IPS DF 4.7 (cell line): ENCODE results near the gene TANGO2.

Experiments
- DNase-seq: peaks from one replicate; pipeline ENCODE4 v3.0.0-alpha.2; 2013; ENCODE audit warnings: low spot score; ENCODE audit errors: extremely low read depth

TANGO2 gene

DNA sequence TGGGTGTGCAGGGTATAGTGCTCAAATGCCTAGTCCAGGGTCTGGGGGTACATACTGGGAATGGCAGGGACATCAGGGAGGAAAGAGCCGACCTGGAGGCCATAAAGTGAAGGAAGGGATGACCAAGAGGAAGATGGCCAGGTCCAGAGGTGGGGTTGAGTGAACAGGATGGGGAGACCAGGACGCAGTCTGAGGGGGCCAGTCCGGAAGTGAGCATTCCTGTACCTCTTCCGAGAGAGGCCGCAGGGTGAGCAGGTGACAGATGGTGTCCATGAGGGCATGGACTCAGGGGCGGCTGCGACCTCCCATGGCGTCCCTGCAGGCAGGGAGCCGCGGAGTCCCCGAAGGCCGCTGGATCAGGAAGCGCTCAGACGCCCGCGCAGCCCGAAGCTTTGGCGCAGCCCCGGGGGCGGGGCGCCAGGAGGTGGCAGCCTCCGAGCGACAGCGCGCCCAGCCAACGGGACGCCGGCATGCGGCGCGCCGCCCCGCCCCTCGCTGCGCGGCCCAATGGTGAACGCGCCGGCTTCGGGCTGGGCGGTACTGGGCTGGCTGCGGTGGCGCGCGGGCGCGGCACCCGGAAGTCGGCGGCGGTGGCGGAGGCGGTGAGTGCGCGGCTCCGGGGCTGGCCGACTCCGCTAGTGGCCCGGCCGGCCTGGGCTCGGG, at the start of gene TANGO2:
Gene TANGO2 (plus strand): TSS at position 578 of the 663 bp plus-strand sequence. CDS start 15,689 bp downstream, outside the sequence.
- no peak for DNase-seq

- no peak for DNase-seq
Observed at GRCh38 chr22:19971276-19972124, 49.4 kb upstream of the TANGO2 start.

DNA sequence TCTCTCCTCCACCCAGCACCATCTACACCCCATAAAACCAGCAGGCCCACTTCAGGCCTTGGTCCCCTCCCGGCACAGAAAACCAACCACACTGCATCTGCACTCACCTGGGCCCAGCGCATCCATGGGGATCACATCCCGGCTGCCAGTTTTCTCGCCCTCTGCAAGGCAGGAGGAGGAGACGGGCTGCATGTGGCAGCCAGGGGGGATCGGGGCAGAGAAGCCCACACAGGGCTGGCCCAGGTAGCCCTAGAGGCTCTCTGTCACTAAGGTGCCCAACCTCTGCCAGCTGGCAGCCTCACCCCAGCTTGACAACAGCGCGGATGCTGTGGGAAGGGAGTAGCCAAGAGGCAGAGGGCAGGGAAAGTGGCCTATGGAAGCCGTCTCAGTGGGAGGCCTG, 48.7 kb upstream of the TANGO2 start:
- no peak for DNase-seq

DNA sequence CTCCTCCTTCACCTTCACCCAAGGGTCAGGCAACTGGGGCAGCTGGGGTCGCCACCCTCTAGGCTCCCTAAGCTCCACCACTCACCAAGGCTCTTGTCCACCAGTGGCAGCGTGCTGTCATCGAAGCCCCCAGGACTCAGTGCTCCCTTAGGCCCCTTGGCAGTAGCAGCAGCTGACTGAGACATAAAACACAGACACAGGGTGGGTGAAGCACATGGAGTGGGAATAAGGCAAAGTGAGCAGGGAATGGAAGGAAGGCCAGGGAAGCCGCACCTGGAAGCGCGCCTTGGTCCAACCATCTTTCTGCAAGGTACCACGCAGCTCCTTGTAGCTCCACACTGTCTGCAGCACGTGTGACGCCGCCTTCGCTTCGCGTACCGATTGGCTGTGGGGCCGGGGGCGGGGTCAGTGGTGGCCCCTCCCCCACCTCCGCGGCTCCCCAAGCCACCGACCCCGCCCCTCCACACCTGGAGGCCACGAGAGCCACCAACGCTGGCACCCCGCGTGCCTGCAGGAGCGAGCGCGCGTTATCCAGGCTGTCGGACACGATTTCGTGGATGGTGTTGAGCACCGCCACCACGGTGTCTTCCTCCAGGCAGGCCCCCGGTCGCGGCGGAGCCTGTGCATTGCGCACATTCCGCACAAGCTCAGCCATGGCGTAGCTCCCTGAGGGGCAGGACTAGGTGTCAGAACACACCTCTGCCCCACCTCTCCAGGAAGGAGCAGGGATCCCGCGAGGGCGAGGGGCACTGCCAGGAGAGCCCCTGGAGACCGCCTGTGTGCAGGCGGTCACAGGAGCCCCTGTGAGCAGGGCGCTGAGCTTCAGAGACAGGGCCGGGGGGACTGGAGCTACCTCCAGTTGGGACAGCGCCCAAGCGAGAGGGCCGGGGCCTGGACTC, 48.0 kb upstream of the TANGO2 start:
- DNase-seq: no peak

GRCh38 chr22:19973551-19974267, 47.2 kb upstream of the TANGO2 start:
- DNase-seq: no peak

DNA sequence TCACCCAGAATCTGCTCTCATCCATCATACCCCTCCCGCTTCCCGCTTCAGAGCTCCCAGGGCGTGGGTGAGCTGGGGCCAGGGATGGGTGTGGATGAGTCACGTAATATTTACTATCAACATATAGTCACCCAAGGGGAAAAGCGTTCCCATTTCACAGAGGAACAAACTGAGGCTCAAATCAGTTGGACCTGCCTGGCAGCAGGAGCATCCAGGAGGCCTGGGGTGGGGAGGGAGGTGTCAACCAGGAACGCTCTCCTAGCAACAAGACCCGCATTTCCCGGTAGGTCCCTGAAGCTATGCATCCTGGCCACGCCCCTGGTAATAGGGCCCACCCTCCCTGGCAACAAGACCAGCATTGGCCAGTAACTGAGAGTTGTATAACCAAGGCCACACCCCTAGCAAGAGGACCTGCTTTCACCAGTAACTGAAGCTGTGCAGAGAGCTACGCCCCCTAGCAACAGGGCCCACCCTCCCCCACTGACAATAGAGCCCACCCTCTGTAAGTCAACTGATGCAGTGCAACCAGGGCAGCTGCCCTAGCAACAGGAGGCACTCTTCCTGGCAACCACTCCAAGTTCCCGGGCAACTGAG, 46.5 kb upstream of the TANGO2 start:
- DNase-seq: no peak

- no peak for DNase-seq
Observed at GRCh38 chr22:19974935-19975706, 45.8 kb upstream of the TANGO2 start.

GRCh38 chr22:19975707-19976035, 45.2 kb upstream of the TANGO2 start:
- DNase-seq: no peak

DNA sequence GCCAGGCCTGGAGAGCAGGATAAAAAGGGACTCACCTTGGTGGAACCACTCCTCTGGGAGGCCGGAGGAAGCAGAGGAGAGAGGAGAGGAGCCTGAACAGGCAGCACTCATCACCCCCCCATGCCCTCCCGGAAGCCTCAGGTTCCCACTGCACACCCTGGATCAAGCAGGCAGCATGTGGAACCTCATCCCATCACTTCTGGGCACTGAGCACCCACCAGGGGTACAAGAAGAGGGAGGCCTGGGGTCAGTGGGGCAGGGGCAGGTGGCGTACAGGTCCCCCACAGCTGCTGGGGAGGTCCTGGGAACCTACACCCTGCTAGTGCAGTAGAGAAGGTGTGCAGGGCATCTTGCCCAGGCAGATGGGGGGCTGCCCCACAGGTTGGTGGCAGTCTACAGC, 44.2 kb upstream of the TANGO2 start:
- no peak for DNase-seq

DNA sequence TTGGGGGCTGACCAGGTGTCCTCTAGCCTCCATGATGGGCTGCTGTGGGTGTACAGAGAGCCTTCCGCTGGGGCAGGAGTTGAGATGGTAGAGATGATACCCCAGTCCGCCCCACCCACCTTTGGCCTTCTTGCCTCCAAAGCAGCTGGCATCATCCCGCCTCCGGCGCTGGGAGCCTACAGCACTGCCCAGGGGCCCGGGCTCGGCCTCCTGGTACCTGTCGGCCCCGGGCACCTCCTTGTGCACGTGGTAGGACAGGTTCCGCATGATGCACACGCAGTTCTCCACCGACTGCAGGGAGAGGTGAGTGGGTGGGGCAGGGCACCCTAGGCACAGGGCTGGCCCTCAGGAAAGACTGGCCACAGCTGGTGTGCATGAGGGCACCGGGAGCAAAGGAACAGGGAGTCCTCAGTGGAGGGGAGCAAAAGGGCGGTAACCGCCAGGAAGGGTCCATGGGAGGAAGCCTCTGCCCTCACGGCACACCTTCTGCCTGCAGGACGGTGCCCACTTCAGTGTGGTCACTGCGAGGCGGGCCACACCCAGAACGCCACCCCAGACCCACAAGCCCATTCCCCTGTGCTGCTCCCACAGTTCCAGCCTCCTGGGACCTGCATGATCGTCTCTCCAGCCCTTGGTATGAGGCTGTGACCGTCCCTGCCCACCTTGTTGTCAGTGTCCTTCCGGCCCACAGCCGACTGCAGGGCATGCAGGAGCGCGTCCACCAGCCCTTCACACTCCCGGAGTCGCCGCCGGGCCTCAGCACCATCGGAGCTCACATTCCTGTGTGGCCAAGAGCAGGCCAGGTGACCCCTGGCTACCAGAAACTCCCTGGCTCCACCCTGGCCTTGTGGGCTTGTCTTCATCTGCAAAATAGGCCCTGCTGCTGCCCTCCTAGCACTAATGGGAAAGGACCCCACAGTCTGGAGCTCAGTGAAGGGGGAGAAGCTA, 43.3 kb upstream of the TANGO2 start:
- DNase-seq: no peak

DNA sequence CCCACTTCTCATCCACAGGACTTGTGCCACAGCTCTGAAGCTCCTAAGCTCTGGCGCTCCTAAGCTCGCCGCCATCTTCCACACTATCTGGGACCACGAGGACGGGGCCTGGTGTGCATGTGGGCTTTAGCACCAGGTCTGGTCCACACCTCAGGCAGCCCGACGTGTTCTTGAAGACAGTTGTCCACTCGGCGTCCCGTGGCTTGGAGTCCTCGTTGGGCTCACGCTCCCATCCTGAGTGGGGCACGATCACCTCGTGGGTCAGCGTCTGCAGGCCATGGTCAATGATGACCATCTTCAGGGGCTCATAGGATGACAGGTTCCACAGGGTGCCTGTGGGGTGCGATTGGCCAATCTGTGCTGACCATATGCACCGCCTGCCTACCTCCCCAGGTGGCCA, 42.2 kb upstream of the TANGO2 start:
- DNase-seq: no peak

DNA sequence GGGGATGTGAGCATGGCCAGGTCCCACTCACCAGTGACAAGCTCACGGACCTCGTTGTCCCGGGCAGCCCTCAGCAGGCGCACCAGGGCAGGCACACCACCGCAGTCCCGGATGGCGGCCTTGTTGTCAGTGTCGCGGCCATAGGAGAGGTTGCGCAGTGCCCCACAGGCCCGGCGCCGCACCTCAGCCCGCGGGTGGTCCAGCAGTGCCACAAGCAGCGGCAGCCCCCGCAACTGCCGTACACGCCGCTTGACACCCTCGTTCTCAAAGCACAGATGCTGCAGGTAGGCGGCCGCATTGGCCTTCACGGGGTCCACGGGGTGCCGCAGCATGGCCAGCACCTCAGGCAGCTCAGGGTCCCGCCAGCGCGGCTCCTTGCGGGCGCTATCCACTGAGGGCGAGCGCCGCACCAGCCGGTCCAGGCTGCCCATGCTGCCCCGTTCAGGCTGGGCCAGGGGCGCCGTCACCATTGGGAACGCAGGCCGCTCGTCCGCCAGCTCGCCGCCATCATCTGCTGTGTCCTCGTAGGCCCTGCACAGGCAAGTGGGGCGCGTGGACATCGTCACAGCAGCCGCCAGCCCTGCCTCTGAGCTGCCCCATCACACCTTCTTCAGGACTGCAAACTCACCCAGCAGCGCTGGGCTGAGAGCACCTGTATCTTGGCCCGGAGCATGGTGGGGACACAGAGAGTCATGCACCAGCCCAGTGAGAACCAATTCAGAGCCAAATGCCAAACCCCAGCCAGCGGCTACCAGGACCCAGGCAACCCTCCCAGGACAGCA, 41.0 kb upstream of the TANGO2 start:
- DNase-seq: no peak

- DNase-seq: no peak
Observed at GRCh38 chr22:19980766-19981165, 40.1 kb upstream of the TANGO2 start.

DNA sequence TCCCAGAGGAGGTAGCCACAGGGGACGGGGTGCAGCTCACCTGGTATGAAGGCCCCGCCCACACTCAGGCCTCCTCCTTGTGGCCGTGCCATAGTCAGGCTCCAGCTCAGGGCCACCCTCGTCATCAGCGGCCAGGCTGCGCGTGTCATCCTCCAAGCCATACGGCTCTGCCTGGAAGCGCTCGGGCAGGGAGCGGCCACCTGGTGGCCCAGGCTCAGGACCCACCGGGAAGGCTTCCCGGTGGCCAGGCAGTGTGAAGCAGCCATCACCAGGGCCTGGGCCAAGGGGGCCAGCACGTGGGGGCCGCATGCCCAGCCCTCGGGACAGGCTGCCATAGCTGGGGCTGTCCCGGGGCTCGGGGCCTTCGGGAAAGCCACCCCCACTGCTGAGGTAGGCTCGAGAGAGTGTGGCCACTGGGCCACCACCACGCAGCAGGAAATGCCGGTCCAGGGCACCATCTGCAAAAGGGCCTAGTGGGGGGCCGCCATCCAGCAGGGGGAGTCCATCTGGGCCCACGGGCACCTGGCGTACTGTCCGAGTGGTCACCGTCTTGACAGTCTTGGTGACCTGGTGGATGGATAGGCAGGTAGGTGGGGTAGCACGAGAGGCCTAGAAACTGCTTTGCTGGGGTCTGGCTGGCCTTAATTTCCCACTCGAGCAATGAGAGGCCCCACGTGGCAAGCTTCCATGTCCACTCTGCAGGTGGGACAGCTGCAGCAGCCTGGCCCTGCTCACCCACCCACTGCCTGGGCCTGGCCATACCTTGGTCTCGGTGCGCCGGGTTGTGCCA, 39.5 kb upstream of the TANGO2 start:
- no peak for DNase-seq

DNA sequence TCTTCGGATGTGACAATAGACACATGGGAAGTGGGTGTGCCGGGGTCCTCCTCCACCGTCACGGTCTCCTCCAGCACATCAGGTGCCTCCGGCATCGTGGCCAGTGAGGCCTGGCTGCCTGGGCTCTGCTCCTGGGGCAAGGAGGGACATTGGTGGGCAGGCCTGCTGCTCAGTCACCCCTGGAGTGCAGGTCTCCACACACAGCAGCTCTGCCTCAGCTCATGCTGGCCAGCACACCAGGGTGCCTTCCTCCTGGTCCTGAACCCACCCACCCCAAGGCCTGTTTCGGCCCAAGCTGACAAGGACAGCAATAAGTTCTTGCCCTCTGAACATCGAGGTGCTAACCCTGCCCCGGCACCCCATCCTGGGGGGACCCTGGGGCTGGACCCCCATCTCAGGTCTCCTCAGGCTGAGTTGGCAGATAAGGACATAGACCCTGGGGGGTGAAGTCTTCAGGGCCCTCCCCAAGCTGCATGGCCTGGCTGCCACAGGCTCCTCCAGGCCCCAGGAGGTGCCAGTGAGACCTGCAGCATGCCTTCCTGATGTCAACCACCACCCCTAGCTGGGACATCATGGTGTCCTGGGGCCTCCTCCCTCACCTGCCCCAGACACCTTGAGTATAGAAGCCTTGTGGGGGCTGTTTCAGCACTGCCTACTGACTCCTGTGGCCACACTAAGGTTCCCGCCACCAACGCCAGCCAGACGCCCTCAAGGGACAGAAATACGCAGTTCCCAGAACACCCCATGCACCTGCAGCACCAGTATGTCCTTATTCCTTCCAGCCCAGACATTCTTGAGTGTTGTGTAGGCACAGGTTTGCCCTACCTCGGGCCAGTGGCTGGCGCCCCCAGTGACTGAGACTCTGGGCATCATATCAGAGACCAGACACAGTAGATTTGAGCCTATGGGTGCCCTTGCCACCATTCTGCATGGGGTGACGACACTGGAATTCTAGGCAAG, 38.7 kb upstream of the TANGO2 start:
- no peak for DNase-seq

DNA sequence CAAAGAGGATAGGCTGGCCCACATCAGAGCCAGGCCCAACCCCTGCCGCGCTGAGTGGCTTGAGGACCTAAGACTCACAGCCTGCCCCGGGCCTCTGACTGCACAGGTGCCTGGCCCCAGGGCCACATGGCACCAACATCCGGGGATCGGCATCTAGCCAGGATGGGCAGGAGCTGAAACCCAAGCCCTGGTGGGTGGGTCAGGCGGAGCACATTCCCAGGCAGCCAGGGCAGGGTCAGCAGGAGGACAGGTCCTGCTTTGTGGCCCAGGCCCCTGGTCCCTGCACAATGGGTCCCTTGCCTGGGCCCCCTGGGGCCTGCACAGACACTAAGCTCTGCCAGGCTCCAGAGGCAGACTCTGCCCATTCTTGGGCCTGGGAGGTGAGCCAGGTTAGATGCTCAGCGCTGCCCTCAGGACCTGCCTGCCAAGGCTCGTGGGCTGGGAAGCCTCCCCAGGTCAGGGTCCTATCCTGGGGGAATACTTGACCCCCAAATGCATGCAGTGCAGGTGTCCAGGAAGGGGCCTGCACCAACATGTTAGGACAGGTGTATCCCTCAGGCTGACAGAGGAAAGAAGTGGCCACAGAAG, 37.8 kb upstream of the TANGO2 start:
- no peak for DNase-seq
